Neural cell (in vitro differentiated cells): ENCODE measurements around the gene VHLL.

Experiments
- CTCF ChIP-seq: fragments of 450-650 bp; IDR thresholded peaks from 2 replicates; pipeline ENCODE4 v1.5.1; 2014; ENCODE audit warnings: antibody characterized with exemption, mild to moderate bottlenecking, moderate library complexity; ENCODE audit not compliant: poor library complexity, severe bottlenecking
- EP300 ChIP-seq: fragments of 450-650 bp; conservative IDR thresholded peaks from 2 replicates; pipeline ENCODE4 v1.6.1; 2014; ENCODE audit warnings: antibody characterized with exemption, mild to moderate bottlenecking, moderate library complexity; ENCODE audit not compliant: poor library complexity, severe bottlenecking
- EZH2 ChIP-seq: fragments of 200-600, 300-800 bp; shearing (Covaris generic), sonication (generic); IDR thresholded peaks from 2 replicates; pipeline ENCODE4 v1.6.1; 2014; ENCODE audit warnings: antibody characterized with exemption, low read length, borderline replicate concordance, mild to moderate bottlenecking; ENCODE audit not compliant: insufficient read depth, poor library complexity, severe bottlenecking
- MXI1 ChIP-seq: fragments of 450-650 bp; conservative IDR thresholded peaks from 2 replicates; pipeline ENCODE4 v1.6.1; 2014; ENCODE audit warnings: antibody characterized with exemption, mild to moderate bottlenecking; ENCODE audit not compliant: poor library complexity, severe bottlenecking
- POLR2AphosphoS5 ChIP-seq: IDR thresholded peaks from 2 replicates; pipeline ENCODE4 v1.6.1; 2012
- RAD21 ChIP-seq: fragments of 450-650 bp; conservative IDR thresholded peaks from 2 replicates; pipeline ENCODE4 v1.6.1; 2014; ENCODE audit warnings: antibody characterized with exemption, mild to moderate bottlenecking, moderate library complexity
- REST ChIP-seq: IDR thresholded peaks from 2 replicates; pipeline ENCODE4 v1.6.1; 2012; ENCODE audit warnings: borderline replicate concordance
- SMC3 ChIP-seq: fragments of 450-650 bp; conservative IDR thresholded peaks from 2 replicates; pipeline ENCODE4 v1.6.1; 2014; ENCODE audit warnings: antibody characterized with exemption, mild to moderate bottlenecking, moderate library complexity; ENCODE audit not compliant: poor library complexity
- TAF1 ChIP-seq: IDR thresholded peaks from 2 replicates; pipeline ENCODE4 v1.6.1; 2012; ENCODE audit warnings: low read depth

GRCh38 chr1:156263288-156263655 lies 35.8 kb downstream of the VHLL start:
- no peak for TF ChIP-seq EP300
- TF ChIP-seq CTCF: no peak
- no peak for TF ChIP-seq EZH2
- no peak for TF ChIP-seq MXI1
- no peak for TF ChIP-seq POLR2AphosphoS5
- TF ChIP-seq TAF1: no peak
- TF ChIP-seq SMC3: no peak
- no peak for TF ChIP-seq RAD21
- no peak for TF ChIP-seq REST
